Right lobe of liver (tissue), 6 donors: ENCODE measurements around the gene SAMD1. TPM values are rescaled to one million over a fixed set of nuclear protein-coding genes. Genes with fewer than 3 reads are reported as not detected.

Experiments used
- ATAC-seq, 4 donors: fragments of 200-7000 bp; cut with Tn5 transposase; one replicate each; pipeline ENCODE4 v1.9.1; 2020; ENCODE audit warnings: mild to moderate bottlenecking in 4 of 4, moderate library complexity in 4 of 4
- DNase-seq, 3 donors: peaks; one replicate each; pipeline ENCODE4 v3.0.0-alpha.2; 2020
- H3K27ac ChIP-seq, 3 donors: fragments of 200-600 bp; one replicate each; pipeline ENCODE4 v1.8.0; 2022
- H3K27me3 ChIP-seq, 2 donors: fragments of 200-600 bp; one replicate each; pipeline ENCODE4 v1.8.0; 2022
- H3K36me3 ChIP-seq, 4 donors: fragments of 200-600 bp; sonication (generic) in 1 of 4; one replicate each; pipeline versions ENCODE4 v1.5.1 to v1.8.0; 2017 to 2022; ENCODE audit warnings: control low read depth in 1 of 4
- H3K4me1 ChIP-seq, 4 donors: fragments of 200-600 bp; sonication (generic) in 1 of 4; one replicate each; pipeline versions ENCODE4 v1.5.1 to v1.8.0; 2017 to 2022; ENCODE audit warnings: control low read depth in 1 of 4
- H3K4me3 ChIP-seq, 3 donors: fragments of 200-600 bp; one replicate each; pipeline ENCODE4 v1.8.0; 2022
- H3K9me3 ChIP-seq, 4 donors: fragments of 200-600 bp; sonication (generic) in 1 of 4; one replicate each; pipeline versions ENCODE4 v1.5.1 to v1.8.0; 2017 to 2022; ENCODE audit warnings: control low read depth in 1 of 4
- POLR2A ChIP-seq: fragments of 450-650 bp; IDR thresholded peaks from one replicate; pipeline ENCODE4 v1.6.1; 2017; ENCODE audit warnings: antibody characterized with exemption, mild to moderate bottlenecking
- WGBS: methylation state at CpG from one replicate; pipeline ENCODE4 v1.1.6; 2018; ENCODE audit warnings: low coverage, low lambda C conversion rate; ENCODE audit not compliant: insufficient coverage; ENCODE audit errors: missing lambda C conversion rate; 5-methylcytosine and 5-hydroxymethylcytosine counted together
- intact Hi-C, 2 donors: fragments of 100-400 bp; cut with DNase I; formaldehyde crosslinking; loops; one replicate each; pipeline versions ENCODE4 v1.11.2 to v1.14.1; 2022
- total RNA-seq, 6 experiments: library from RNA; depleted of rRNA in 2 of 6; stranded (reverse); fragments of >200 nt in 2 of 6; fragmentation: NEBNext Ultra II Directional in 3 of 6; extraction: Animal tissue kit (Norgen Biotek cat#: 25700) in 3 of 6; gene quantifications; one replicate each; pipeline versions ENCODE4 v1.1.0 to v1.2.4, GENCODE V29; 2016 to 2023
- TF ChIP-seq, protein P1 (sequence below), 4 donors: fragments of 200-600 bp in 3 of 4; fragments of 450-650 bp in 1 of 4; IDR thresholded peaks; one replicate each; pipeline versions ENCODE4 v1.5.1 to v1.8.0; 2016 to 2022; ENCODE audit warnings: antibody characterized with exemption in 4 of 4, mild to moderate bottlenecking in 2 of 4
- donor health status: DM: no; HTN: yes; CAD: no.
- donor health status: DM: no; HTN: no; CAD: no.
- donor health status: DM: no; HTN: no; CAD: no.
- donor health status: DM: no; HTN: yes; CAD: no.
- donor health status: DM: no; HTN: yes; CAD: no.

Gene SAMD1
- total RNA-seq, 6 experiments from 2014 or later = 10.0 to 25.3 (median 15.6) TPM

DNA sequence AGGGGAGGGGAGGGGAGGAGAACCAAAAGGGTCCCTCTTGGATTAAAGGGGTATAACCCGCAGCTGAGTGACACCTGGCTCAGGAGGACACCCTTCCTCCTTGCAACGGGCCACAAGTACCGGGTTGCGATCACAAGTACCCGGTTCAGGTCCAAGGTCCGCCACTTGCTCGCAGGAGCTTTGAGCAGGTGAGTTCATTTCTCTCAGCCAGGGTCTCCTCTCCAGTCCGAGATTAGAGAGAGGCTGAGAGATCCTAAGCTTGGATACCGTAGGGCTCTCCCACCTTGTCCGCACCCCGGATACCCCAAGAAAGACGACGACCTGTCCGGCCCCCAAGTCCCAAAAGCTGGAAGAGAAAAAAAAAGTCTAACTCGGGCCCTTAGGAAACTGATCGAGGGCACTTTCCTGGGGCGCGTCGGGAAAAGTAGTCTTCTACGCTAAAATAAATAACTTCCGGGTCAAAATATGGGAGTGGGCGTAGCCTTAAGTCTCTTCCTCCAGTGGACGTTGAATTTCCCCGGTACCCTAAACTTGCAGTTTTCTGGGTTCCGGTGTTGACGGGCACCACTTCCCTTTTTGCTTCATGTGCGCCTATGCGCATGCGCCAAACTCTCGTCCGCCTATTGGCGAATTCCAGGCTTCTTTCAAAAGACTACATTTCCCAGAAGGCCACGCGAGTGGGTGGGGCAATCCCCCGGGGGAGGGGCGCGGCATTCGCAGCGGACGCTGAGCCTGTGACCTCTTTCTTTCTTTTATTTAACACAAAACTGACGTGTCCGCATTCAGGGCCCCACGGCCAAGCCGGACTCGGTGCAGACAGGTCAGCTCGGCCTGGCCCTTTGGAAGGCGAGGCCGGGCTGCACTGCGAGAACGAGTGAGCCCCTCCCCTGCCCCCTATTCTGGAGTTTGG is 9.4 kb downstream of the SAMD1 start:
- TF ChIP-seq, protein P1, sequence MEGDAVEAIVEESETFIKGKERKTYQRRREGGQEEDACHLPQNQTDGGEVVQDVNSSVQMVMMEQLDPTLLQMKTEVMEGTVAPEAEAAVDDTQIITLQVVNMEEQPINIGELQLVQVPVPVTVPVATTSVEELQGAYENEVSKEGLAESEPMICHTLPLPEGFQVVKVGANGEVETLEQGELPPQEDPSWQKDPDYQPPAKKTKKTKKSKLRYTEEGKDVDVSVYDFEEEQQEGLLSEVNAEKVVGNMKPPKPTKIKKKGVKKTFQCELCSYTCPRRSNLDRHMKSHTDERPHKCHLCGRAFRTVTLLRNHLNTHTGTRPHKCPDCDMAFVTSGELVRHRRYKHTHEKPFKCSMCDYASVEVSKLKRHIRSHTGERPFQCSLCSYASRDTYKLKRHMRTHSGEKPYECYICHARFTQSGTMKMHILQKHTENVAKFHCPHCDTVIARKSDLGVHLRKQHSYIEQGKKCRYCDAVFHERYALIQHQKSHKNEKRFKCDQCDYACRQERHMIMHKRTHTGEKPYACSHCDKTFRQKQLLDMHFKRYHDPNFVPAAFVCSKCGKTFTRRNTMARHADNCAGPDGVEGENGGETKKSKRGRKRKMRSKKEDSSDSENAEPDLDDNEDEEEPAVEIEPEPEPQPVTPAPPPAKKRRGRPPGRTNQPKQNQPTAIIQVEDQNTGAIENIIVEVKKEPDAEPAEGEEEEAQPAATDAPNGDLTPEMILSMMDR (IDR thresholded peaks at IDR 0.05) = peak in 1 of 4 donors; percentile 4
- TF ChIP-seq POLR2A = peak; percentile 87
- DNase-seq (peak; percentile 98 to 99 (median 99)), ATAC-seq (peak; percentile 91 to 96 (median 94))
- H3K4me1 ChIP-seq = peaks cover 0 to 25% (median 0%) of the 10 kb centered on the region in 4 donors
- no peaks in the 10 kb centered on the region for H3K36me3 ChIP-seq
- peak overlapping the region; percentile 87 to 91 (median 88) for H3K27ac ChIP-seq
- 0% methylated on average over 23 of the region's 50 CpGs for WGBS
- intact Hi-C loops = loop anchor here in 1 of 2 donors (10.0 kb wide), 1 partner anchor 54 kb away; the partner anchor contains the start of gene ASF1B
- H3K4me3 ChIP-seq = peak overlapping the region; percentile 61 to 78 (median 73)
- H3K9me3 ChIP-seq = no peaks in the 10 kb centered on the region
- H3K27me3 ChIP-seq = no peaks in the 10 kb centered on the region

DNA sequence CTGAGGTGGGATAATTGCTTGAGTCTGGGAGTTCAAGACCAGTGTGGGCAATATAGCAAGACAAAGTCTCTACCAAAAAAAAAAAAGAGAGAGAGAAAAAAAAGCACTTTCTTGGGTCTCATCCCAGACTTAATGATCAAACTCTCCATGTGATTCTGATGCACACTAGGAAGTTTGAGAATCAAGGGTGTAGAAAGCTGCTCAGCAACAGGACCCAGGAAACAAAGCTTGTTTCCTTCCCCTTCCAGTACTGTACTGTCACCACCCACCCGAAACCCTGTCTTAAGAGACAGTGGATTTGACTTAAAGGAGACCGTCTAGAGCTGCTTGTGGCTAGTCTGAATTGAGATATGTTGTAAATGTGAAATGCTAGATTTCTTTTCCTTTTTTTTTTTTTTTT is 12.1 kb downstream of the SAMD1 start:
- no peak overlapping the region for H3K27ac ChIP-seq
- intact Hi-C loops = no loop called here

DNA sequence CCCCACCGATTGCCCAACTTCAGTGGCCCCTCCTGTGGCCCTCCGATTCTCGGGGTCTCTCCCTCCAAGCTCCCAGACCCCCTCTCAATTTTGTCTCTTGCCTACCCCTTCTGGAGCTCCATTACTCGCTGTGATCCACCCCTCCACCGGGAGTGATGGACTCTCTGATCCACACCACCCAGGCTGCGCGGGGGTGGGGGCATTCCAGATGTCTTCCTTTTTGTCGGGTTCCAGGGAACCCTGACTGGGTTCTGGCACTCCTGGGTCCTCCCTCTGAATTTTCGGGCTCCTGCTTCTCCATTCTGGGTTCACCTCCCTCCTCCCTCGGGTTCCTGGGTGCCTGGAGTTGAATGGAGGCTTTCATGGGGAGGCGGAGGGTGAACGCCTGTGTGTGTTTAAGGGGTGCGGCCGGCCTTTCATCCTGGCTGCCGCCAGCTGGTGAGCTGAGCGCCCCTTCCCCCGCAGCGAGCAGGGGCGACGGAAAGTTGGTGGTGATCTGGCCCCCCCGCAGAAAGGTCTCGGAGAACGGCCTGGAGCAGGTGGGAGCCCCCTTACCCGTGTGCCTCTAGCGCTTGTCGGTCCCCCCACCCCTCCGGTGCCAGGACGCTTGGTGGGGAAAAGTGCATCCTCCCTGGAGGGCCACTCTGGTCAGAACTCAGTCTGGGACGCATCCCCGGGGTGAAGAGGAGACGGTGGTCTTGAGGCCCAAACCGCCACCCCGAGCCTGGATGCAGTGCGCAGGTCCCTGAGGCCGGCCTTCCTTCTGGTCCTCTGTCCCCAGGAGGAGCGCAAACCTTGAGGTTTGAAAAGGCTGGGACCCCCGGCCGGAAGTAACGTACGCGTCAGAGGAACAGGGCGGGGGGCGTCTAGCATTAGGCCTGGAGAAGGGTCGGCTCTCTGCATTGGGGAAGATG is 16.4 kb downstream of the SAMD1 start:
- ATAC-seq = peak in 1 of 4 donors; percentile 0
- no peak for TF ChIP-seq POLR2A
- TF ChIP-seq, protein P1 (IDR thresholded peaks at IDR 0.05) = no peak
- H3K36me3 ChIP-seq = no peaks in the 10 kb centered on the region
- H3K27me3 ChIP-seq = no peaks in the 10 kb centered on the region
- peaks cover 0 to 18% (median 8%) of the 10 kb centered on the region in 4 donors for H3K4me1 ChIP-seq
- peak overlapping the region; percentile 68 to 75 (median 69) for H3K4me3 ChIP-seq
- no peaks in the 10 kb centered on the region for H3K9me3 ChIP-seq
- peak overlapping the region; percentile 58 to 82 (median 69) for H3K27ac ChIP-seq
- intact Hi-C loops = no loop called here
- WGBS = under 1% methylated on average over 17 of the region's 44 CpGs
- peak in 1 of 3 donors; percentile 63 for DNase-seq

More for the DNA sequence above, 12.1 kb downstream of the SAMD1 start:
- Histone ChIP-seq H3K4me1 (peaks cover 0 to 25% (median 3%) of the 10 kb centered on the region in 4 donors), H3K36me3 (no peaks in the 10 kb centered on the region), H3K27me3 (no peaks in the 10 kb centered on the region), H3K9me3 (no peaks in the 10 kb centered on the region), H3K4me3 (no peak overlapping the region)
- ATAC-seq (no peak), DNase-seq (no peak)
- 65% methylated on average over 2 of the region's 2 CpGs for WGBS
- TF ChIP-seq POLR2A = no peak

DNA sequence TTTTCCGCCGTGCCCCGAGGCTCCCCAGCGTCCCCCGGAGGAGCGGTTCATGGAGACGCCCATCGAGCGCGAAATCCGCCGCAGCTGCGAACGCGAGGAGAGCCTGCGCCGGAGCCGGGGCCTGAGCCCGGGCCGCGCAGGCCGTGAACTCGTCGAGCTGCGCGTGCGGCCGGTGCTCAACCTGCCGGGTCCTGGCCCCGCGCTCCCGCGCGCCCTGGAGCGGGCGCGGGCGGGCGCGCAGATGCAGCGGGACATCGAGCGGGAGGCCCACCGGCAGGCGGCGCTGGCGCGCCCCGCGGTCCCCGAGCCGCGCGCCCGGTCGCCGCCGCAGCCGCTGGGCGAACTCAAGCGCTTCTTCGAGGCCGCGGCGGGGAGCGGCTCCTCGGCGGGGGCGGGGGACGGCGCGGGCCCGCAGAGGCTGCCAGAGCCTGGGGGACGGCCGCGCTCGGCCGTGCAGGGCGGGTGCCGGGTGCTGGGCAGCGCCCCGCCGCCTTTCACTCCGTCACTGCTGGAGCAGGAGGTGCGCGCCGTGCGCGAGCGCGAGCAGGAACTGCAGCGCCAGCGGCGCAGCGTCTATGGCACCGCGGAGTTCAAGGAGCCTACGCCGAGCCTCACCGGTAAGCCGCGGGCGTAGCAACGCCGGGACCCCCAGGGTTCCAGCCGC is 17.2 kb downstream of the SAMD1 start:
- intact Hi-C loops = no loop called here
- peak overlapping the region; percentile 69 to 82 (median 82) for H3K27ac ChIP-seq
- DNase-seq = peak; percentile 80 to 83 (median 83)
- peaks cover 0 to 18% (median 8%) of the 10 kb centered on the region in 4 donors for H3K4me1 ChIP-seq
- 0% methylated on average over 8 of the region's 106 CpGs for WGBS
- TF ChIP-seq, protein P1 (IDR thresholded peaks at IDR 0.05) = peak; percentile 16 to 95 (median 58)
- TF ChIP-seq POLR2A = no peak
- peak; percentile 27 to 64 (median 44) for ATAC-seq
- peak overlapping the region; percentile 68 to 75 (median 69) for H3K4me3 ChIP-seq
- no peaks in the 10 kb centered on the region for H3K36me3 ChIP-seq
- H3K9me3 ChIP-seq = no peaks in the 10 kb centered on the region
- H3K27me3 ChIP-seq = no peaks in the 10 kb centered on the region
